Measurements from ENCODE around the gene HSPB6. TPM values are rescaled to one million over a fixed set of nuclear protein-coding genes. Genes with fewer than 3 reads are reported as not detected.
A peak's percentile ranks its signal among the peaks of the same experiment; 100 is the strongest.

Gene HSPB6
- total and polyA plus RNA-seq, 4 donors = 2.7 to 17.7 (median 5.6) TPM

GRCh38 chr19:35740108-35740422 lies 16.8 kb downstream of the HSPB6 start:
- peaks cover 12 to 48% (median 19%) of the 10 kb centered on the region in 4 donors for H3K4me1 ChIP-seq (ENCODE audit: control insufficient read depth in 4 of 4, insufficient read depth in 4 of 4, low read length in 3 of 4)

GRCh38 chr19:35739275-35740107 lies 17.3 kb downstream of the HSPB6 start:
- Histone ChIP-seq H3K4me1 (ENCODE audit: control insufficient read depth in 4 of 4, insufficient read depth in 4 of 4, low read length in 3 of 4) (peaks cover 12 to 45% (median 17%) of the 10 kb centered on the region in 4 donors), H3K27ac (ENCODE audit: low read depth in 1 of 2, low read length in 2 of 2) (peak overlapping the region; percentile 78 to 82), H3K4me3 (ENCODE audit: low read depth in 1 of 3, low read length in 3 of 3) (peak overlapping the region; percentile 55 to 73 (median 60)), H3K9me3 (ENCODE audit: control insufficient read depth in 4 of 4, low read length in 3 of 4) (no peaks in the 10 kb centered on the region), H3K27me3 (ENCODE audit: control insufficient read depth in 4 of 4, insufficient read depth in 4 of 4, low read length in 3 of 4) (no peaks in the 10 kb centered on the region), H3K9ac (ENCODE audit: low read depth in 1 of 2, low read length in 2 of 2) (peak overlapping the region in 1 of 2 donors; percentile 15), H3K36me3 (ENCODE audit: control insufficient read depth in 4 of 4, insufficient read depth in 3 of 4, low read depth in 1 of 4, low read length in 3 of 4) (peaks cover 11 to 41% (median 12%) of the 10 kb centered on the region in 4 donors)
- no peak for DNase-seq (ENCODE audit: low spot score)
- 77% methylated on average over 29 of the region's 29 CpGs for WGBS
- TF ChIP-seq JUND (IDR thresholded peaks at IDR 0.05) (no peak), YY1 (IDR thresholded peaks at IDR 0.05) (no peak), NR2F2 (IDR thresholded peaks at IDR 0.05) (no peak), REST (IDR thresholded peaks at IDR 0.05) (no peak), ATF3 (IDR thresholded peaks at IDR 0.05) (no peak), EGR1 (IDR thresholded peaks at IDR 0.05; ENCODE audit: low read depth in 2 of 2) (no peak), RXRA (IDR thresholded peaks at IDR 0.05) (no peak)

More at GRCh38 chr19:35740108-35740422, 16.8 kb downstream of the HSPB6 start:
- H3K9me3 ChIP-seq (ENCODE audit: control insufficient read depth in 4 of 4, low read length in 3 of 4) = no peaks in the 10 kb centered on the region
- no peak for DNase-seq (ENCODE audit: low spot score)
- peak overlapping the region; percentile 78 to 82 for H3K27ac ChIP-seq (ENCODE audit: low read depth in 1 of 2, low read length in 2 of 2)
- H3K36me3 ChIP-seq (ENCODE audit: control insufficient read depth in 4 of 4, insufficient read depth in 3 of 4, low read depth in 1 of 4, low read length in 3 of 4) = peaks cover 9 to 37% (median 11%) of the 10 kb centered on the region in 4 donors
- no peak overlapping the region for H3K9ac ChIP-seq (ENCODE audit: low read depth in 1 of 2, low read length in 2 of 2)
- WGBS = 5% methylated on average over 16 of the region's 16 CpGs
- H3K4me3 ChIP-seq (ENCODE audit: low read depth in 1 of 3, low read length in 3 of 3) = peak overlapping the region; percentile 55 to 73 (median 60)
- H3K27me3 ChIP-seq (ENCODE audit: control insufficient read depth in 4 of 4, insufficient read depth in 4 of 4, low read length in 3 of 4) = no peaks in the 10 kb centered on the region
- TF ChIP-seq HNF4A (conservative IDR thresholded peaks at IDR 0.05) (no peak), EGR1 (IDR thresholded peaks at IDR 0.05; ENCODE audit: low read depth in 2 of 2) (no peak), FOXA2 (IDR thresholded peaks at IDR 0.05) (no peak), JUND (IDR thresholded peaks at IDR 0.05) (no peak), CTCF (IDR thresholded peaks at IDR 0.05; ENCODE audit: low read depth, low read length, missing input control) (no peak), RAD21 (IDR thresholded peaks at IDR 0.05) (no peak), ATF3 (IDR thresholded peaks at IDR 0.05) (no peak), TAF1 (conservative IDR thresholded peaks at IDR 0.05) (no peak), GABPA (IDR thresholded peaks at IDR 0.05 in 1 of 2, conservative IDR thresholded peaks at IDR 0.05 in 1 of 2) (no peak)
